Stimulated activated CD4-positive, alpha-beta T cell treated with anti-CD3 and anti-CD28 coated beads, Interleukin-12 subunit alpha, Interleukin-12 subunit beta, amount 100 ng/mL, for 48 hours (primary cell): Measurements from ENCODE around the gene ZMYND11.
"Not testable (repeated sequence)": the region's sequence is repeated elsewhere in the genome, so short reads cannot be mapped to it uniquely, and the experiment has no call there.

Experiments used
- DNase-seq, 3 donors: peaks; one replicate each; pipeline ENCODE4 v3.0.0-alpha.2; 2020; ENCODE audit warnings: low read depth in 2 of 3, low spot score in 1 of 3

The ZMYND11 gene

GRCh38 chr10:279232-279631 lies 144.0 kb downstream of the ZMYND11 start:
- no peak for DNase-seq

DNA sequence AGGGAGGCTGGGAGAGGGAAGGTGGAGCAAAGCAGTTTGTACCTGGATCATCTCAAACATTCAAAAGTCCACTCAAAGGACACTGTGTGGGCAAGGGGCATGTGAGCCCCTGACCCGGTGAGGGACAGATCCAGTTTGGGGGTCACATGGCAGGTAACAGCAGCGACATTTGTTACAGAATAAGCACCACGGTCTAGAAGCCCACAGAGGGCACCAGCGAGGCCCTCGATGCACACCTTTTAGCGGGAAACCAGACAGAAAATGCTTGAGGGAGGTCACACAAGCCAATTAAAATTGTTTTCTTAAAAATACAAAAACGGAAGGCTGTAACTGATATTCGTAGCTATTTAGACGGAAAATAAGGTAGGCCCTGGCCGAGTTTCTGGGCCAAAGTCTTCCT lies 144.4 kb downstream of the ZMYND11 start:
- no peak for DNase-seq

- no peak for DNase-seq
Measured at GRCh38 chr10:282294-283139, 147.3 kb downstream of the ZMYND11 start.

DNA sequence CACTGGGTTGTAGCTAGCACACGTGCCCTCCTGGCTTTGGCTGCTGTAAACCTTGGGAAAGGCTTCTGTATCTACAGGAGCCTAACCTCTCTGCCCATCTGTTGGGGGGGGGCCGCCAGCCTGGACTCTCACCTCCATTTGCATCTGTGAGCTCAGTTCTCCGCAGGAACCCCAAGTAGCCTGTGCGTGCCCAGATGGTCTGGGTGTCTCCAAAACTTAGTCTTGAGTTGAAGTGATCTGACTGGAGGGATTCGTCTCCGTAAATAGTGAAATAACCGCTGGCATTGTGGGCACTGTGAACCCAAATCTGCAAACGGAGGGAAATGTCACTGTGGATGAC lies 147.9 kb downstream of the ZMYND11 start:
- no peak for DNase-seq

GRCh38 chr10:283916-284356 lies 148.7 kb downstream of the ZMYND11 start:
- peak; percentile 18 to 53 (median 24) for DNase-seq

DNA sequence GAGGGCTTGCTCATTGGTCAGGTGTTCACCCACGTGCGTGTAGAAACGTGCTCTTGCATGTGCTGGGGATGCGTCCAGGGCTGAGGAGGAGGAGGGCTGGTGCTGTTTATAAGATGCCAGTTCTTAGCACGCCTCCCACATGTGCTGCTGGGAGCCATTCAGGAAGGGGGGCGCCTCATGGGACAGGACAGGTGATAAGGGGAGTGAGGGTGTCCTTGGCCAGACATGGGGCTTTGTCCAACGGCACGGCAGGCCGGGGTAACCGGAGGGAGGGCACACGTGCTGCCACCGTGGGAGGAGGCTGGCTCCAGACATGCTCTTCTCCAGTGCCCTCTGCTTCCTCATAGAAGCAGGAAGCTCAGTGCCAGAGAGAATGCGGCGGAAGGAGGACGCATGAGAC lies 150.0 kb downstream of the ZMYND11 start:
- DNase-seq: no peak

DNA sequence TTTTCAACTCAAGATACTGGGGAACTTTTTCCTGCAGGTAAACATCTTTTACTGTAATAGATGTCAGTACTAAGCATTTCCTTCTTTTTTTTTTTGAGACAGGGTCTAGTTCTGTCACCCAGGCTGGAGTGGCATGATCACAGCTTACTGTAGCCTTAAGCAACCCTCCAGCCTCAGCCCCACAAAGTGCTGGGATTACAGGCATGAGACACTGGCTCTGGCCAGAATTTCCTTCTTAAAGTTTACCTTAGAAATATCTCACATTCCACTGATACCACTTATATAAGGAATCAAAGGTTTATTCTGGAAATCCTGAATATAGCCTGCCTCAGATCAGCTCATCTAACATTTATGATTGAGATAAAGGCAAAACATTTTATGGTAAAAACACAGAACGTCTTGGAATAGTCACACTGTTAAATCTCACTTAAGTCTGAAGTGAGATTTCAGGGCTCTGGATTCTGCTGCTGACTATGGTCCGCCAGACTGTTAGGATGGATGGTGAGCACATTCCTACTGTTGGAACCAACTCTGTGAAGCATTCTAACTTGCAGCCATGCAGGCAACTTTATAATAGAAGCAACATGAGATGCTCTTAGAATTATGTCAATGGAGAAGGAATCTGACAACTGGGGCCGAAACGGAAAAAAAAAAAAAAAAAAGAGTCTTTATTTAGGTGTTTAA lies 151.9 kb downstream of the ZMYND11 start:
- DNase-seq: no peak

GRCh38 chr10:287814-288213 lies 152.6 kb downstream of the ZMYND11 start:
- no peak for DNase-seq

DNA sequence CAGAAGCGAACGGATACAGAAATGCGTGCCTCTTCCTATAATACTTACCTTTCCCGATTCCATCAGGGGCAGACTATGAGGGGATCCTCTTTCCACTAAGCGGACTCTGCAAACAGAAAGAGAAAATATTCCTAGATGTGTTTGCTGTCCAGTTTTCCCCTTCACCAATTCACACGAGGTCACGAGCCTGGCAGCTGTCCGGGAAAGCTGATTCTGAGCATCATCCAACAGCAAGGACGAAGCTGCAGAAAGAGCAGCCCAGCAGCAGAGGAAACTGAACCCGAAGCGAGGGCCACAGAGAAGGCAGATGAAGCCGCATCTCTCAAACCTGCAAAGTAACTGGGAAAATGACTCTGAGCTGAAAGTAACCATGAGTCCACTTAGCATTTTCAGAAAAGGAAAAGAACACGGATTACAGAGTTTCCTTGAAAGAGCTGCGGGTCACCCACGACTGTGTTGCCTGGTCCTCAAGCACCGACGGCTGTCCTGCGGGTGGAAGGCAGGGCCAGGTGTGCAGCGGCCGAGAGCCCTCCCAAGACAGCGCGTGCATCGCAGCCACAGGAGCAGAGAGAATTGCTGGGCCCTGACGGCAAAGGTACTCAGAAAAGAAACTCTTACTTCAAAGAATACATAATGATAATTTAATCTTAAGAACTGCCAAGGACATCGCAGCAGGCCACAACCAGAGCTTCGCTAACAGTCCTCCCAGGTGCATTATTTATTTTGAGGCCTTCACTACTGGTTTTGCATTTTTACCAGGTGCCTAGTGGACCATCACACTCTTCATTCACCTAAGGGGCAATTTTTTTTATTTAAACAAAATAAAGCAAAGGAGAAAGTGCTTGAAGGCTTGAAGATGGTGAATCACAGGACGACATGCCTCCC lies 153.3 kb downstream of the ZMYND11 start:
- DNase-seq: no peak

DNA sequence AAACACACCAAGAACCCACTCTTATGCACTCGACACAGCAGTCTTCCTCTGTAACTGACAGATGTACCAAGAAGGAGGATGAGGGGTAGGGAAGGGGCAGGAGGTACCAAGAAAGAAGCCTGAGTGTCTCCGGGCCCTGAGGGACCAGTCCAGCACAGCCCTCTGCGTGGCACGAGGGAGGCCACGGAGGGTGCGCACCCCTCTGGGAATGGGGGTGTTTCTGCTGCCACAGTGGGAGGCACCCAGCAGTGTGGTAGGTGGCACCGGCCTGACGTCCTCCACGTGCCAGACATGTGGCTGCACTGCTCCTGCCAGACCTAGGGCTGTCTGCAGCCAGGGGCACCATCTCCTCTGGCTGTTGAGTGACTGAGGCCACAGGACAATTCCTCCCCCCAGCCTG lies 154.3 kb downstream of the ZMYND11 start:
- no peak for DNase-seq

DNA sequence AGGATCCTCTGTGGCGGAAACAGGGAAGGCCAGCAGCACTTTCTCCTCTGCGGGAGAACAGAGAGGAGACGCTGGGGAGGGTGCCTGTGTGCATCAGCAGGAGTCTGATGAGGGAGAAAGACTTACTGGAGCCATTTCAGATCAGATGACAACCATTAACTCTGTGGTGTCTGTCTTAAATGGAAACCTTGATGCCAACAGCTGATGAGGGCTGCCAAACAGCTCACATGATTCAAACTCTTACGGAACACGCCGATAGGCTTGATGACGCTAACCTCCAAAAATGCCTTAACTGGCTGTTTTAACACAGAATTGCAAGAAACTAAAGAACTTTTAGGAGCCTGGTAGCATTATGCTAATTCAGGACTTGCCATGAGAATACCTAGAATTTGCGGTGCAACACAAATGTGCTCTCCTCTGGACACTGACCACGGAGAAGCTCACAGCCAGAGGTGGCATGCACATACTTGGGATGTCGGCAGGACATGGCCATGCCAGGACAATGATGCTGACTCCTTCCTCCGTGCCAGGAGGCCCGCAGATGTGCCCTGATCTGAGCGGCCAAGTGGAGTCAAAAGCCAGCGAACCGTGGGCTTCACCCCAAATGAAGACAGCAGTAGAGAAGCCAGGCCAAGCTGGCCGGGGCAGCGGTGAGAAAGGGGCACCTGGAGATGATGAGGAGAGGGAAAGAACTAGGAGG lies 154.9 kb downstream of the ZMYND11 start:
- DNase-seq: no peak

- no peak for DNase-seq
Measured at GRCh38 chr10:293636-294035, 158.4 kb downstream of the ZMYND11 start.

GRCh38 chr10:297567-297966 lies 162.3 kb downstream of the ZMYND11 start:
- no peak for DNase-seq

DNA sequence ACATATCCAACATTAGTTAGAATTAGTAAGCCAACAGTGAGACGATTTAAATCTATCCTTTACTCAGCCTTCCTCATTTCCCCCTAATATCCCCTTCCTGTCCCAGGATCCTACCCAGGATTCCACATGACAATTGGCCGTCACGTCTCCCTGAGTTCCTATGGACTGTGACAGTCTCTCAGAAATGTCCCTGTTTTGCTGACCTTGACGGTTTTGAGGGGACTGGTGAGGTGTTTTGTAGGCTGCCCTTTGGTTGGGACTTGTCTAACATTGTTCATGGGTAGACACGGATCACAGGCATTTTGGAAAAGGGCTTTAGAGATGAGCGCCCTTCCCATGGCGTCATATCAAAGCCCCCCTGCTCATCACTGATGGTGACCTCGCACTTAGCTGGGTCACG lies 162.8 kb downstream of the ZMYND11 start:
- no peak for DNase-seq

DNA sequence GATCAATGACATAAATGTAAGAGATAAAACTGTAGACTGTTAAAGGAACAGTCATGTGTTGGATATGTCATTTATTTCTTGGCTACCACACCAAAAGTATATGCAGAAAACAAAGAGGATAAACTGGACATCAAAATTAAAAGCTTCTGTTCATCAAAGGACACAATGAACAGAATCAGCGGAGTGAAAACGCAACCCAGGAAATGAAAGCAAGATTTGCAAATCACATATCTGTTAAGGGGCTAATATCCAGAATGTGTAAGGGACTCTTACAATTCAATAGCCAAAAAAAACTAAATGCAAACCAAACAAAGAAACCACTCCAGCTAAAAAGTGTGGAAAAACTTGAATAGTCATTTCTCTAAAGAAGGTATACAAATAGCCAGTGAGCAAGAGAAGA lies 164.3 kb downstream of the ZMYND11 start:
- no peak for DNase-seq

DNA sequence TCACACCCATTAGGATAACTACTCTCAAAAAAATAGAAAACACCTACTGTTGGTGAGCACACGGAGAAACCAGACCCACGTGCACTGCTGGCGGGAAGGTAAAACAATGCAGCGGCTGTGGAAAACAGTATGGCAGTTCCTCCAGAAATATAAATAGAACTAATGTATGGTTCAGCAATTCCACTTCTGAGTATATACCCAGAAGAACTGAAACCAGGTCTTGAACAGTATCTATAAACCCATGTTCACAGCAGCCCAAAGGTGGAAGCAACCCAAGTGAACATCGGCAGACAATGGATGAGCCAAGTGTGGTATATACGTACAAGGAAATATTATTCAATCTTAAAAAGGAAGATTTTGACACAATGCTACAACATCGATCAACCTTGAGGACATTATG lies 164.7 kb downstream of the ZMYND11 start:
- DNase-seq: no peak

DNA sequence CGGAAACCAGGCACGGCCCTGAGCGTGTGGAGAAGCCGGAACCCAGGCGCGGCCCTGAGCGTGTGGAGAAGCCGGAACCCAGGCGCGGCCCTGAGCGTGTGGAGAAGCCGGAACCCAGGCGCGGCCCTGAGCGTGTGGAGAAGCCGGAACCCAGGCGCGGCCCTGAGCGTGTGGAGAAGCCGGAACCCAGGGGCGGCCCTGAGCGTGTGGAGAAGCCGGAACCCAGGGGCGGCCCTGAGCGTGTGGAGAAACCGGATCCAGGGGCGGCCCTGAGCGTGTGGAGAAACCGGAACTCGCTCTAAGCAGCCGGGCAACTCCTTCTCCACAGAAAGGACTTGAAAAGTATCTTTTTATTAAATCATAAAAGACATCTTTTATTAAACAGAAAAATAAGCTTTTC lies 165.3 kb downstream of the ZMYND11 start:
- DNase-seq: not testable (repeated sequence)

- no peak for DNase-seq
Measured at GRCh38 chr10:301536-301935, 166.3 kb downstream of the ZMYND11 start.
